GM19452 (cell line): ENCODE results near the gene ADRA2B.
"Not testable (repeated sequence)": the region's sequence is repeated elsewhere in the genome, so short reads cannot be mapped to it uniquely, and the experiment has no call there.

Experiments
- ATAC-seq: cut with Tn5 transposase; IDR thresholded peaks from one replicate; pipeline ENCODE4 v1.9.1; 2021; ENCODE audit not compliant: unreplicated experiment

ADRA2B gene

DNA sequence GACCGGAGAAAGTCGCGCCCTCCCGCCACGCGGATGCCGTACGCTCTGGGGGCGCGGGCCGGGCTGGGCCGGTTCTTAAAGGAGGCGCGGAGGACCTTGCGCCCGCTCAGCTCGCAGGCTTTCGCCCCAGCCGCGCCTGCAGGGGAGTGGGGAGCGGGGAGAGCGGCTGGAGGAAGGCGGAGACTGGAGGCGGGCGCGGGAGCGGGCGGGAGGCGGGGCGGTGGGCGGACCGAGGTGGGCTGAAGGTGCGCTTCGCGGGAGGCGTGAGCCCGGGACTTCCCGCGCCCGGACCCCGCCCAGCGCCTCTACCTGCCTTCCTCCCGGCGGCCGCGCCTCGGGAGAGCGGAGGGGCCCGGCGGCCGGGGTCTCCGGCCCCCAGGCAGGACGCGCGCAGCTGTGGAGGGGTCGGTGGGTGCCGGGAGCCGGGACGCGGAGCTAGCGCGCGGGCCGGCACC is at the start of gene ADRA2B:
ADRA2B (minus strand) TSS at position 148 of the 455 bp plus-strand sequence. CDS start 422 bp downstream, outside the sequence.
- peak; percentile 41 for ATAC-seq

DNA sequence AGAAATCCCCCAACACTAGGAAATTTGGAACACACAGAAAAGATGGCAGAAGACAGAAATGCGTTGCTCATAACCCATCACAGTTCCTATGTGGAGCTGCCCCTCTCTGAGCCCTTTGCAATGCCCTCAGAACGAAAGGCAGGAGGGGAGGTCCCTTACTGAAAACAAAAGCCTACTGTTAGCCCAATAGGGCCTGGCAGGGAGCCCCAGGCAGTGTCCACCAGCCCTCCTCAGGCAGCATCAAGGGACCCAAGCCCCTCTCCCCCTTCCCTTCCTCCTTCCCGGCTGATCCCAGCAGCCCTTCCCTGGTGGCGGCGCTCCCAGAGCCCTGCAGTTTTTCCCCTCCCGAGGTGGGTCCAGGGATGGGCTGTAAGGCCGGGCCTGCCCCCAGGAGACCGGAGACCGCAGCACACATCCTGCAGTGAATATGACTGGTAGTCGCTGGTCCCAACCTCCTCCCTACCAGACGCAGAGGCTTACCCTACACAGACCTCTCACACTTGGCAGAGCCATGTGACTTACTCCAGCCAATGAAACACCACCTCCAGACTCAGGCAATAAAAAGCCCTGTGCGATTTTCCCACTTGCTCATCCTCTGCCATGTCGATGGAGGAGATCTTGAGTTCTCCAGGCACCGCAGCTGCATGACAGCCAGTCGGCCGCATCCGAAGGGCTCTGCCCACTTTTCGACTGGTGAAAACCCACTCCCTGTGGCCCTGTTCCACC is 48.3 kb upstream of the ADRA2B start:
- ATAC-seq, result peak; percentile 68

GRCh38 chr2:96163768-96164429 is 47.5 kb upstream of the ADRA2B start:
- ATAC-seq, result peak; percentile 57

DNA sequence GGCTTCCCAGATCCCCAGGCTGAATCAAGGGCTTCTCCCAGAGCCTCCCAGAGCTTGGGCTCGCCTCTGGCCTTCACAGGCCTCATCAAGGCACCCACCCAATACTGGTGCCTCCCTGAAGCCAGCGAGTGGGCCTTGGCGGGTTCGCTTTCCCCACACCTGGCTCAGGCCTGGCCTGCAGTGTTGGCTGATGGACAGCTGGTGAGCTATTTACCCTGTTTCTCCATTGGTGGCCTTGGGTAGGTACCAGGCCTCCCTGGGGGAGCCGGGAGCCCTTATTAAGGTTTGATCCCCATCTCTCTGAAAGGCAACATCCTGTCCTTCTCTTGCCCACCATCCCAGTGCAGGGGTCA is 47.0 kb upstream of the ADRA2B start:
- peak; percentile 2 for ATAC-seq

DNA sequence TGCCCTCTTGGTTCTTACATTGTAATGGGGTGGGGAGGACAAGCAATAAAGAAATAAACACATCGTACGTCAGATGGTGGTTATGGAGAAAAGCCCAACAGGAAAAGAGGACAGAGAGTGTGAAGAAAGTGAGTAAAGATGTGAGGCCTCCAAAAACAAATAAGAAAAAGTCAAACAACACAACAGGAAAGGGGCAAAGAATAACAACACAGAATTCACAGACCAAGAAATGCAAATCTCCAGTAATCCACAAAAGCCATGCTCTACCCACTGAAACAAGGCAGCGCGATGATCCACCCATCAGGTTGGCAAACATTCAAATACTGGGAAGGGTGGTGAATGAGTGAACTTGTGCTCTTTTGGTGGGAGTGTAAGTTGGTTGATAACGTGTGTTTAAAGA is 45.5 kb upstream of the ADRA2B start:
- no peak for ATAC-seq

DNA sequence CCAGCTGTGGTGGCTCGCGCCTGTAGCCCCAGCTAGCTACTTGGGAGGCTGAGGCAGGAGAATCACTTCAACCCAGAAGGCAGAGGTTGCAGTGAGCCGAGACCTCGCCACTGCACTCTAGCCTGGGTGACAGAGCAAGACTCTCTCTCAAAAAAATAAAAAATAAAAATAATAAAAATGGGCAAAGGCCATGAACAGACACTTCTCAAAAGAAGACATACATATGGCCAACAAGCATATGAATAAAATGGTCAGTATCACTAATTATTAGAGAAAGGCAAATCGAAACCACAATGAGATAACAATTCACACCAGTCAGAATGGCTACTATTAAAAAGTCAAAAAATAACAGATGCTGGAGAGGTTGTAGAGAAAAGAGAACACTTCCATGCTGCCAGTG is 44.0 kb upstream of the ADRA2B start:
- not testable (repeated sequence) for ATAC-seq

DNA sequence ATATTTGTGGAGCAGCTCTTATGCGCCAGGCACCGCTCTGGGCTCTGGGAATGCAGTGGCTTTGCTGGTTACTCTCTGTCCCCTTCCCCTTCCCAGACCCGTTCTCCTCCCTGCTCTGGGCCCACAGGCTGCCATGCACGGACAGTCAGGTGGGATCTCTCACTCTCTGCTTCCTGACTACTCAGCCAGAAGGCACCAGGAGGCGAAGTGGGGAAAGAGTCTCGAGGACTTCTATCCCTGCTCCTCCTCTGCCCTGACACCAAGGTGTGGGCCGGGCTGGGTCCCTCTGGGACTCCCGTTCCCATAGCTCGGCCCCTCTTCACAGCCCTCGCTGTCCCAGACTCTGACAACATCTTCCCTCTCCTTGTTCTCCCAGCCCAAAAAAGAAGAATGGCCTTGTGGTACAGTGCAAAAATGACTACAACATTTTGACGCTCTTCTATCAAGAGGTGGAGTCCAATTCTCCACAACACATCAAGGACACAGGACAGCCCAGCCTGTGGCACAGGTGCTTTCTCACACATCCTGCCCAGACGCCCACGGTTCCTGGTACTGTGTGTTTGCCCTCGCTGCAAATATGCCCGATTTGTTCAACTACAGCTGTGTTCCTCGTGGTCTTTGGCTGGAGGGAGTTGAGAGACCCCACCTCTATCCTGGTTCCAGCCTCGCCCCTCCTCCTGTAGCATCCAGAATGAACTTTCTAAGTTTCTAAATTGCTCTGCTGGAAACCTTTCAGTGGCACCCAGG is 42.9 kb upstream of the ADRA2B start:
- no peak for ATAC-seq

DNA sequence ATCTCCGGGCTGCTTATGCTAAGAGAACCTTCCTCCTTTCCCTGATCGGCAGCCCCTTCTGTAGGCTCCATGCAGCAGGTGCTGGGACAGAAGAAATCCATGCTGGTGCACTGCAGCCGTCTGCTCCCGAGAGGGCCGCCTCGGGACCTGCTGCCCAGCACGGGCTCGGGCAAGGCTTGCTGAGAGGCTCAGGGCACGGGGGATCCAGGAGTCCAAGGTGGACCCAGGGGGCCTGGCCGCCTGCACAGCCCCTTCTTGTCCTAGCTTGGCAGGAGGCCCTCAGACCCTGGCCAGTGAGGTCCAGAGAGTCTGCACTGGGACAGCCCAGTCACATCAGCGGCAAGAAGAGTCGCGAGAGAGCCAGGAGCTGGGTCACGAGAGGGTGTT is 42.2 kb upstream of the ADRA2B start:
- no peak for ATAC-seq

- peak; percentile 54 for ATAC-seq
Measured at GRCh38 chr2:96157649-96158553, 41.5 kb upstream of the ADRA2B start.

DNA sequence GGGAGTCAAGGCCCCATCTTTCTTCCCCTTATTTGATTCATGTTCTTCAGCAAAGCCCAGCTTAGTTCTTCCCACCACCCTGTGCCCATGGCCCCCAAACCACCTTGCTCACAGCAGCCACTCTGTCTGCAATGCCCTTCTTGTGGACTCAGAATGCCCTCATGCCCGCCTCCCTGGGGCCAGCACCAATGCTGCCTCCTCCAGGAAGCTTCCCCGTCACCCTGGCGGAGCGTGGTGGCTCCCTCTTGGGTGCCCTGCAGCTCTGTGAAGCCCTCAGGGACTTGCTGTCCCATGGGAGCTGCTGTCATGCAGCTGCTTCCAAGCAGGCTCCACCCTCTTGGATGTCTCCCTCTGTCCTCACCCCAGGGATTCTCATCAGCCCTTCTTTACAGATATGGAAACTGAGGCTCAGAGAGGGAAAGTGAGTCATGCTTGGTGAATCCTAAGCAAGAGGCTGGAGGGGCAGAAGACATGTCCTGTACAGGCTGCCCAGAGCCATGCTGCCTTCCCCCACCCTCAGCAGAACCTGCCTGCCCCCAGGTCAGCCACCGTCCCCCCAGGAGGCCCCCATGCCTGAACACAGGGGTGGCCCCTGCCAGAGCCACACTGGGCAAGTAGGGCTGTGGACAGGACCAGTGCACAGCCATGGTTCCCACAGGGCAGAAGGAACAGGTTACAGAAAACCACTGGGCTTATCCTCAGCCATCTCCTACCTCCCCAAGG is 40.7 kb upstream of the ADRA2B start:
- ATAC-seq, result peak; percentile 49

- ATAC-seq, result no peak
Measured at GRCh38 chr2:96156011-96156820, 39.8 kb upstream of the ADRA2B start.

DNA sequence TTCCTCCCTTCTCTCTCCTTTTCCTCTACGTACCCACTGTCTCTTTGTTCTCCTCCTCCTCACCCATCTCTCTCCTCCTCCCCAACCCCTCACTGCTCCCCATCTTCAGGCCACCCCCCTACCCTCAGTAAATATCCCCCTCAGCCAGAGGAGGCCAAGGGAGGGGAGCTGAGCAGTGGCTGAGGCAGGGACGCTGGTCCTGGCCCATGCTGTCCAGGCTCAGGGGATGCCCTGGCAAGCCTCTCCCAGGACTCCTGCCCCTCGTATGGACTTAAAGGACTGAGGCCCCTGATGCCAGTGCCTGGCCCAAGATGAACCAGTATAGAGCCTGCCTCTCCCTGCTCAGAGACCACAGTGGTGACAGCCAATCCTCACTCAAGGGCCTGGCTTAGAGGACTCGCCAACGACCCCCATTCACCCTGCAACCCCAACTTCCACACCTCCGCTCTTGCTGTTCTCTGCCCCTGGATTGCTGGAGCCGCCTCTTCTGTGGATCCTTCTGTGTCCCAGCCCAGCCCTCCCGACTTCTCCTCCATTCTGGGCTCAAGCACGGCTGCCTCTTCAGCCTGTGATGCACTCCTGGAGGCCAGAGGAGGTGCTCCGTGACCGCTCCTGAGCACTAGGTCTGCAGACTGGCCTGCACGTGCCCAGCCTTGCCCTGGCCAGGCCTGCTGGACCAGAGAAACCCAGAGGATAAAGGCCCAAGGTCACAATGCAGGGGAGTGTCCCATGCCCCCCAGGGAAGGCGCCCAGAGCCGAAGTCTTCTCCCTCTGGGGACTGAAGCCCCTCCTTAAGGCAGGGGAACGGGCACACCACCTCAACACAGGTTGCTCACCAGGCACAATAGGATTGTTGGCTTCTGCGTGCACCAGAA is 38.4 kb upstream of the ADRA2B start:
- no peak for ATAC-seq

GRCh38 chr2:96153991-96154431 is 37.6 kb upstream of the ADRA2B start:
- no peak for ATAC-seq

- ATAC-seq, result no peak
Measured at GRCh38 chr2:96153291-96153713, 36.9 kb upstream of the ADRA2B start.

DNA sequence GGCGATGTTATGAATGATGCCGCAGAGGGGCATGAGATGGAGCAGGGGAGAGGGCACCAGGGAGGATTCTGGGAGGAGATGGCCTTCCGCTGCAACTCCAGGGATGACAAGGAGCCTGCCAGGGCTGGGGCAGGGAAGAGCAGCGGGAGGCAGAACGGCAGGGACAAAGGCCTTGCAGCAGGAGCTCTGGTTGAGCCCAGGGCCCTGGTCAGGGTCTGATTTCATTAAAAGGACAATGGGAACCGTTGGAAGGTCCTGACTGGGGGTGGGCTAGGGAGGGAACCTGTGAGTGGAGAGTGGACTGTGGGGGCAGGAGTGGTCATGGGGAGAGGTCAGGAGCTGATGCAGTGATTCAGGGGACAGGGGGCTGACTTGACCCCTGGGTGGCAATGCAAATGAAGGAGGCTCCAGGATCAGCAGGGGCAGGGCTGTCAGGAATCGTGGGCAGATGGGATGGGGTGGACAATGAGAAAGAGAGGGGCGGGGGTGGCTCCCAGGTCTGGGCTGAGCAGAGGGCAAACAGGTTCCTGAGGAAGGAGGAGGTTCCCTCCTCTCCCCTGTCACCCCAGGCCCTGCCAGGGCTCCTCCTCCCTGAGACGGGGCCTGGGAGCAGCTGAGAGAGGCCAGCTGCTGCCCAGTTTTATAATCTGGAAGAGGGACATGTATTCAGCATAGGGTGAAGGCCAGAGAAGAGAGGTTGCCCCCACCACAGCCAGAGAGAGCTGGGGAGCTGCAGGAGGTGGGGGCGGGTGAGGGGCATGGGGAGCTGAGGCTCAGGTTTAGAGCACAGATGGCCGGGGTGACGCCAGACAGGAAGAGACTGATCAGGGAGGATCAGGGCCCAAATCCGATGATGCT is 36.2 kb upstream of the ADRA2B start:
- ATAC-seq, result no peak

- no peak for ATAC-seq
Measured at GRCh38 chr2:96151595-96152303, 35.4 kb upstream of the ADRA2B start.
